ENCODE data around the gene TASP1. TPM values are rescaled to one million over a fixed set of nuclear protein-coding genes. Genes with fewer than 3 reads are reported as not detected.

Gene TASP1
- total and polyA plus RNA-seq, 2 donors (not counting 1 experiment from before 2014, with no cell fraction given), result 6.4 to 23.9 TPM

GRCh38 chr20:13494019-13494418 lies 144.7 kb downstream of the TASP1 start:
- Histone ChIP-seq H4K20me1 (ENCODE audit: control insufficient read depth, insufficient read depth, low read length, poor library complexity, severe bottlenecking) (no peaks in the 10 kb centered on the region), H3K79me2 (ENCODE audit: control insufficient read depth, insufficient read depth, low read length) (no peaks in the 10 kb centered on the region), H3K27ac (ENCODE audit: low read length in 2 of 2) (no peak overlapping the region), H2AFZ (ENCODE audit: insufficient read depth, low read depth, low read length, poor library complexity, severe bottlenecking) (no peak overlapping the region), H3K27me3 (replicated peaks in 1 of 4; ENCODE audit: control extremely low read depth in 1 of 4, control insufficient read depth in 3 of 4, insufficient read depth in 4 of 4, low read length in 3 of 4) (no peaks in the 10 kb centered on the region), H3K4me1 (ENCODE audit: control insufficient read depth in 2 of 2, insufficient read depth in 2 of 2, low read length in 2 of 2) (no peaks in the 10 kb centered on the region), H3K4me2 (replicated peaks; ENCODE audit: low read depth, low read length, poor library complexity, severe bottlenecking) (no peak overlapping the region), H3K9ac (ENCODE audit: low read length) (no peak overlapping the region), H3K9me3 (ENCODE audit: control extremely low read depth in 1 of 3, control insufficient read depth in 2 of 3, insufficient read depth in 1 of 3, low read length in 2 of 3) (peaks cover 0 to 7% (median 1%) of the 10 kb centered on the region in 3 donors), H3K4me3 (ENCODE audit: control extremely low read depth in 1 of 5, extremely low read depth in 1 of 5, insufficient read depth in 1 of 5, low read depth in 2 of 5, low read length in 4 of 5) (no peak overlapping the region), H3K36me3 (replicated peaks in 1 of 2; ENCODE audit: control extremely low read depth in 1 of 2, control insufficient read depth in 1 of 2, extremely low read depth in 1 of 2, insufficient read depth in 2 of 2, low read length in 1 of 2) (peaks cover under 1 to 2% of the 10 kb centered on the region in 2 experiments)
- DNase-seq (no peak), ATAC-seq (ENCODE audit: low read depth) (no peak)
- Mint-ChIP-seq H3K27me3 (no peaks in the 10 kb centered on the region), H3K4me3 (no peak overlapping the region), H3K4me1 (no peaks in the 10 kb centered on the region), H3K27ac (no peak overlapping the region), H3K9me3 (ENCODE audit: insufficient read depth) (peaks cover 2% of the 10 kb centered on the region)
- ChIA-PET POLR2A (no interaction called here), CTCF (no interaction called here)
- intact Hi-C loops (cut with micrococcal nuclease), result no loop called here
- TF ChIP-seq EZH2 (IDR thresholded peaks at IDR 0.05; ENCODE audit: borderline replicate concordance, insufficient read depth, low read depth, low read length, poor library complexity, severe bottlenecking), result no peak
- TF ChIP-seq CTCF (IDR thresholded peaks at IDR 0.05), result no peak

- no peak overlapping the region for H3K4me2 ChIP-seq (replicated peaks; ENCODE audit: low read depth, low read length, poor library complexity, severe bottlenecking)
- no peak overlapping the region for H3K27ac Mint-ChIP-seq
- peaks cover 0 to 7% (median 1%) of the 10 kb centered on the region in 3 donors for H3K9me3 ChIP-seq (ENCODE audit: control extremely low read depth in 1 of 3, control insufficient read depth in 2 of 3, insufficient read depth in 1 of 3, low read length in 2 of 3)
- H3K27me3 ChIP-seq (replicated peaks in 1 of 4; ENCODE audit: control extremely low read depth in 1 of 4, control insufficient read depth in 3 of 4, insufficient read depth in 4 of 4, low read length in 3 of 4), result no peaks in the 10 kb centered on the region
- no peak overlapping the region for H3K27ac ChIP-seq (ENCODE audit: low read length in 2 of 2)
- ATAC-seq (ENCODE audit: low read depth), result no peak
- H3K9me3 Mint-ChIP-seq (ENCODE audit: insufficient read depth), result peaks cover 2% of the 10 kb centered on the region
- no peaks in the 10 kb centered on the region for H3K79me2 ChIP-seq (ENCODE audit: control insufficient read depth, insufficient read depth, low read length)
- no peak for DNase-seq
- TF ChIP-seq EZH2 (IDR thresholded peaks at IDR 0.05; ENCODE audit: borderline replicate concordance, insufficient read depth, low read depth, low read length, poor library complexity, severe bottlenecking) (no peak), CTCF (IDR thresholded peaks at IDR 0.05) (no peak)
- no peaks in the 10 kb centered on the region for H3K4me1 Mint-ChIP-seq
- H3K36me3 ChIP-seq (replicated peaks in 1 of 2; ENCODE audit: control extremely low read depth in 1 of 2, control insufficient read depth in 1 of 2, extremely low read depth in 1 of 2, insufficient read depth in 2 of 2, low read length in 1 of 2), result peaks cover 0 to 2% of the 10 kb centered on the region in 2 experiments
- no peak overlapping the region for H2AFZ ChIP-seq (ENCODE audit: insufficient read depth, low read depth, low read length, poor library complexity, severe bottlenecking)
- H4K20me1 ChIP-seq (ENCODE audit: control insufficient read depth, insufficient read depth, low read length, poor library complexity, severe bottlenecking), result no peaks in the 10 kb centered on the region
- H3K4me3 Mint-ChIP-seq, result no peak overlapping the region
- no peaks in the 10 kb centered on the region for H3K27me3 Mint-ChIP-seq
- ChIA-PET POLR2A (no interaction called here), CTCF (no interaction called here)
- H3K4me1 ChIP-seq (ENCODE audit: control insufficient read depth in 2 of 2, insufficient read depth in 2 of 2, low read length in 2 of 2), result no peaks in the 10 kb centered on the region
- intact Hi-C loops (cut with micrococcal nuclease), result no loop called here
- no peak overlapping the region for H3K4me3 ChIP-seq (ENCODE audit: control extremely low read depth in 1 of 5, extremely low read depth in 1 of 5, insufficient read depth in 1 of 5, low read depth in 2 of 5, low read length in 4 of 5)
- no CpG with 5 or more reads among the region's 2 CpGs for WGBS (ENCODE audit: insufficient coverage)
- no peak overlapping the region for H3K9ac ChIP-seq (ENCODE audit: low read length)
Observed at GRCh38 chr20:13493143-13493542, 145.6 kb downstream of the TASP1 start.

Measured in B cell (primary cell).